K562 (cell line): Measurements from ENCODE around the gene MLST8.

Experiments used
- ARID1B ChIP-seq: fragments of 450-650 bp; IDR thresholded peaks from 2 replicates; pipeline ENCODE4 v1.6.1; 2016; ENCODE audit warnings: antibody characterized with exemption, mild to moderate bottlenecking, inconsistent platforms
- BHLHE40 ChIP-seq: IDR thresholded peaks from 2 replicates; pipeline ENCODE4 v1.6.1; 2011; ENCODE audit warnings: low read length, improper control_type of control experiment
- CEBPB ChIP-seq: fragments of 450-650 bp; IDR thresholded peaks from 2 replicates; pipeline ENCODE4 v1.6.1; 2016; ENCODE audit warnings: missing genetic modification characterization, missing compliant biosample characterization
- CTCF ChIP-seq, 3 experiments: IDR thresholded peaks in 2 of 3; conservative IDR thresholded peaks in 1 of 3; 2 replicates each; pipeline ENCODE4 v1.5.1; 2011 to 2012; ENCODE audit warnings: low read length in 3 of 3, mild to moderate bottlenecking in 3 of 3, control low read depth in 2 of 3, improper control_type of control experiment in 1 of 3, inconsistent platforms in 1 of 3, low read depth in 1 of 3, mixed read lengths in 1 of 3, moderate library complexity in 1 of 3; ENCODE audit not compliant: insufficient read depth in 2 of 3
- EP300 ChIP-seq: IDR thresholded peaks from 2 replicates; pipeline ENCODE4 v1.6.1; 2012; ENCODE audit warnings: low read length, improper control_type of control experiment
- ETV5 ChIP-seq: sonication (generic); formaldehyde crosslinking; IDR thresholded peaks from 2 replicates; pipeline ENCODE4 v1.4.0; 2020; ENCODE audit warnings: low read depth, mild to moderate bottlenecking, missing genetic modification reagents
- ETV6 ChIP-seq, 3 experiments: fragments of 150-350 bp in 1 of 3; sonication (generic) in 1 of 3; formaldehyde crosslinking in 1 of 3; IDR thresholded peaks; 2 replicates each; pipeline versions ENCODE4 v1.6.1 to v1.8.0; 2014 to 2022; ENCODE audit warnings: borderline replicate concordance in 2 of 3, low read depth in 2 of 3, antibody characterized with exemption in 1 of 3, low read length in 1 of 3, mild to moderate bottlenecking in 1 of 3, missing genetic modification reagents in 1 of 3
- MLLT1 ChIP-seq, 2 experiments: fragments of 450-650 bp; IDR thresholded peaks; 2 replicates each; pipeline ENCODE4 v1.6.1; 2016
- RCOR1 ChIP-seq, 2 experiments: IDR thresholded peaks; 2 replicates each; pipeline ENCODE4 v1.6.1; 2012; ENCODE audit warnings: low read depth in 2 of 2, low read length in 2 of 2, borderline replicate concordance in 1 of 2, improper control_type of control experiment in 1 of 2
- SMC3 ChIP-seq: conservative IDR thresholded peaks from 2 replicates; pipeline ENCODE4 v1.6.1; 2011; ENCODE audit warnings: low read depth, low read length, improper control_type of control experiment; ENCODE audit not compliant: insufficient read depth
- SUPT5H ChIP-seq: fragments of 450-650 bp; IDR thresholded peaks from 2 replicates; pipeline ENCODE4 v1.6.1; 2016
- TEAD1 ChIP-seq, 2 experiments: fragments of 450-650 bp in 1 of 2; sonication (generic) in 1 of 2; formaldehyde crosslinking; IDR thresholded peaks; 2 replicates each; pipeline versions ENCODE4 v1.4.0 to v1.8.0; 2020 to 2022; ENCODE audit warnings: mild to moderate bottlenecking in 2 of 2, missing genetic modification reagents in 1 of 2
- TF ChIP-seq, protein P1 (sequence below): fragments of 450-650 bp; IDR thresholded peaks from 2 replicates; pipeline ENCODE4 v1.6.1; 2016; ENCODE audit warnings: borderline replicate concordance

DNA sequence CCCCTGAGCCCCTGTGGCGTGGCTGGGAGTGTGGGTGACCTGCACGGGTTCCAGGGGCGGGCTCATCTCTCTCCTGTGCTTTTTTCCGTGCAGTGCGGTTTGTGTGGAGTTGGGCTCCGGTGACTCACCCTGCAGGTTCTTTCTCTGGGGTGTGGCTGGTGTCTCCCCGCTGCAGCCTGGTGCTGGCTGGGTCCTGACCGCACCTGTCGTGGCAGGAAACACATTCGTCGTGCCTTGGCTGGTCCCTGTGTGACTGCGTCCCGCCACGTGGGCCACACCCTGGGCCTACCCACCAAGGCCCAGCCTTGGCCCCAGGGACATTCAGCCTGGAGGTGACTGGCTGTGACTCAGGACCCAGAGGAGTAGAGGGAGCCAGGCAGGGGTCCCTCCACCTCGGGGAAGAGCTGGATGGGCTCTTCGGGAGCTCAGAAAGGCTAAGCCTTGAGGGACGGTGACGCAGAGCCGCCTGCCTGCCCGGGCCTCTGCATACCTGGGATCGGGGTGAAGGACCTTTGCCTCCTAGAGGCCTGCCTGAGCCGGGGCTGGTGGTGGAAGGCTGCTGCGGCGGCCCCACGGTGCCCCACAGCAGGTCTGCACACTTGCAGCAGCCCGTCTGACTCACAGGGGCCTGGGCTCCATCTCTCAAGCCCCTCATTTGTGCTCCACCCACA is 41.9 kb upstream of the MLST8 start:
- no peak for TF ChIP-seq CTCF (IDR thresholded peaks at IDR 0.05 in 2 of 3, conservative IDR thresholded peaks at IDR 0.05 in 1 of 3; ENCODE audit: insufficient read depth in 2 of 3, low read depth in 1 of 3, low read length in 3 of 3)
- no peak for TF ChIP-seq SUPT5H
- TF ChIP-seq ETV5 (CRISPR knock-in tag), result no peak
- no peak for TF ChIP-seq TEAD1 (CRISPR knock-in tag; IDR thresholded peaks at IDR 0.05)
- no peak for TF ChIP-seq MLLT1 (IDR thresholded peaks at IDR 0.05)
- TF ChIP-seq, protein P1, sequence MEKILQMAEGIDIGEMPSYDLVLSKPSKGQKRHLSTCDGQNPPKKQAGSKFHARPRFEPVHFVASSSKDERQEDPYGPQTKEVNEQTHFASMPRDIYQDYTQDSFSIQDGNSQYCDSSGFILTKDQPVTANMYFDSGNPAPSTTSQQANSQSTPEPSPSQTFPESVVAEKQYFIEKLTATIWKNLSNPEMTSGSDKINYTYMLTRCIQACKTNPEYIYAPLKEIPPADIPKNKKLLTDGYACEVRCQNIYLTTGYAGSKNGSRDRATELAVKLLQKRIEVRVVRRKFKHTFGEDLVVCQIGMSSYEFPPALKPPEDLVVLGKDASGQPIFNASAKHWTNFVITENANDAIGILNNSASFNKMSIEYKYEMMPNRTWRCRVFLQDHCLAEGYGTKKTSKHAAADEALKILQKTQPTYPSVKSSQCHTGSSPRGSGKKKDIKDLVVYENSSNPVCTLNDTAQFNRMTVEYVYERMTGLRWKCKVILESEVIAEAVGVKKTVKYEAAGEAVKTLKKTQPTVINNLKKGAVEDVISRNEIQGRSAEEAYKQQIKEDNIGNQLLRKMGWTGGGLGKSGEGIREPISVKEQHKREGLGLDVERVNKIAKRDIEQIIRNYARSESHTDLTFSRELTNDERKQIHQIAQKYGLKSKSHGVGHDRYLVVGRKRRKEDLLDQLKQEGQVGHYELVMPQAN, result no peak
- TF ChIP-seq BHLHE40, result no peak
- TF ChIP-seq SMC3, result no peak
- TF ChIP-seq ETV6 (IDR thresholded peaks at IDR 0.05; ENCODE audit: borderline replicate concordance in 1 of 2, low read depth in 2 of 2, low read length in 1 of 2), result no peak
- TF ChIP-seq ETV6 (CRISPR knock-in tag; IDR thresholded peaks at IDR 0.05; ENCODE audit: borderline replicate concordance), result no peak
- no peak for TF ChIP-seq RCOR1 (IDR thresholded peaks at IDR 0.05; ENCODE audit: borderline replicate concordance in 1 of 2, low read depth in 2 of 2, low read length in 2 of 2)
- TF ChIP-seq EP300, result no peak
- no peak for TF ChIP-seq ARID1B
- TF ChIP-seq CEBPB (tag), result no peak
